ACHN (cell line): ENCODE measurements around the gene HBB.

Experiments
- DNase-seq: peaks from one replicate; pipeline ENCODE4 v3.0.0-alpha.2; 2015
- in situ Hi-C: cut with HindIII; loops from 2 replicates; pipeline ENCODE4 v1.10.0; 2017; ENCODE audit warnings: low sequenced_read_pairs, low pct_ligation_motif_present, low pct_unique_long_range_greater_than_20kb

The HBB gene

GRCh38 chr11:5232176-5232575, 5.3 kb upstream of the HBB start:
- in situ Hi-C loops: no loop called here
- DNase-seq: no peak

GRCh38 chr11:5231111-5231510, 4.2 kb upstream of the HBB start:
- no peak for DNase-seq
- in situ Hi-C loops: no loop called here

- DNase-seq: no peak
- in situ Hi-C loops: no loop called here
Observed at GRCh38 chr11:5230266-5230665, 3.4 kb upstream of the HBB start.

- no peak for DNase-seq
- in situ Hi-C loops: no loop called here
Observed at GRCh38 chr11:5229796-5230195, 2.9 kb upstream of the HBB start.

GRCh38 chr11:5229356-5229755, 2.5 kb upstream of the HBB start:
- in situ Hi-C loops: no loop called here
- no peak for DNase-seq

GRCh38 chr11:5228124-5228523, 1.3 kb upstream of the HBB start:
- no peak for DNase-seq
- in situ Hi-C loops: no loop called here

- in situ Hi-C loops: no loop called here
- no peak for DNase-seq
Observed at GRCh38 chr11:5227681-5228080, 810 bp upstream of the HBB start.

GRCh38 chr11:5225480-5225871, 1.4 kb downstream of the HBB start:
- in situ Hi-C loops: no loop called here
- DNase-seq: no peak

- no peak for DNase-seq
- in situ Hi-C loops: no loop called here
Observed at GRCh38 chr11:5224538-5225479, 2.1 kb downstream of the HBB start.

- DNase-seq: no peak
- in situ Hi-C loops: no loop called here
Observed at GRCh38 chr11:5223686-5224085, 3.2 kb downstream of the HBB start.

GRCh38 chr11:5223146-5223545, 3.7 kb downstream of the HBB start:
- in situ Hi-C loops: no loop called here
- no peak for DNase-seq

- in situ Hi-C loops: no loop called here
- DNase-seq: no peak
Observed at GRCh38 chr11:5210376-5210885, 16.4 kb downstream of the HBB start.

GRCh38 chr11:5204787-5205186, 22.1 kb downstream of the HBB start:
- DNase-seq: peak; percentile 66
- in situ Hi-C loops: no loop called here

GRCh38 chr11:5203366-5203765, 23.5 kb downstream of the HBB start:
- DNase-seq: no peak
- in situ Hi-C loops: no loop called here

- DNase-seq: no peak
- in situ Hi-C loops: no loop called here
Observed at GRCh38 chr11:5200582-5200981, 26.3 kb downstream of the HBB start, which contains the start of gene OR51V1. Gene OR51V1, minus strand, starts transcription at chr11:5200682. Its CDS starts 0 bp downstream, at chr11:5200682.

- no peak for DNase-seq
- in situ Hi-C loops: no loop called here
Observed at GRCh38 chr11:5198285-5198684, 28.6 kb downstream of the HBB start.

- no peak for DNase-seq
- in situ Hi-C loops: no loop called here
Observed at GRCh38 chr11:5197536-5197935, 29.3 kb downstream of the HBB start.

- in situ Hi-C loops: no loop called here
Observed at GRCh38 chr11:5196731-5197130, 30.1 kb downstream of the HBB start.

GRCh38 chr11:5196067-5196466, 30.8 kb downstream of the HBB start:
- no peak for DNase-seq
- in situ Hi-C loops: no loop called here

More at GRCh38 chr11:5196731-5197130, 30.1 kb downstream of the HBB start:
- no peak for DNase-seq

GRCh38 chr11:5192738-5193137, 34.1 kb downstream of the HBB start:
- in situ Hi-C loops: no loop called here
- DNase-seq: no peak
